H1 (cell line): ENCODE data around the gene OR2A2. TPM values are rescaled to one million over a fixed set of nuclear protein-coding genes. Genes with fewer than 3 reads are reported as not detected.

Source experiments
- NRF1 ChIP-seq: IDR thresholded peaks from 2 replicates; pipeline ENCODE4 v1.6.1; 2011; ENCODE audit warnings: mild to moderate bottlenecking, low read depth, low read length, improper control_type of control experiment
- SIN3A ChIP-seq, 2 experiments: IDR thresholded peaks in 1 of 2; conservative IDR thresholded peaks in 1 of 2; 2 replicates each; pipeline ENCODE4 v1.6.1; 2011 to 2012; ENCODE audit warnings: low read length in 2 of 2, improper control_type of control experiment in 1 of 2, low read depth in 1 of 2, mild to moderate bottlenecking in 1 of 2
- polyA plus RNA-seq, 7 experiments: library from polyadenylated mRNA; depleted of rRNA in 3 of 7; stranded (reverse) in 5 of 7; unstranded in 2 of 7; fragments of >200 nt in 5 of 7; fragments of 200-250 nt in 2 of 7; gene quantifications; 1 replicate in 5 of 7; 2 replicates in 1 of 7; 4 replicates in 1 of 7; pipeline versions ENCODE4 v1.2.1 to v1.2.3, GENCODE V29; 2011 to 2013; ENCODE audit warnings: missing spikeins in 2 of 7, mixed read lengths in 2 of 7
- total RNA-seq: library from RNA; stranded (reverse); fragmentation: NEBNext Ultra II Directional; extraction: Animal tissue kit (Norgen Biotek cat#: 25700); gene quantifications from 2 replicates; pipeline ENCODE4 v1.2.1, GENCODE V29; 2021
- TF ChIP-seq, protein P1 (sequence below): IDR thresholded peaks from 2 replicates; pipeline ENCODE4 v1.6.1; 2012; ENCODE audit warnings: inconsistent platforms

The OR2A2 gene
- total and polyA plus RNA-seq, 2 of the 8 experiments (the other 6 are each of a cell fraction or from before 2014, with no cell fraction given): not detected

DNA sequence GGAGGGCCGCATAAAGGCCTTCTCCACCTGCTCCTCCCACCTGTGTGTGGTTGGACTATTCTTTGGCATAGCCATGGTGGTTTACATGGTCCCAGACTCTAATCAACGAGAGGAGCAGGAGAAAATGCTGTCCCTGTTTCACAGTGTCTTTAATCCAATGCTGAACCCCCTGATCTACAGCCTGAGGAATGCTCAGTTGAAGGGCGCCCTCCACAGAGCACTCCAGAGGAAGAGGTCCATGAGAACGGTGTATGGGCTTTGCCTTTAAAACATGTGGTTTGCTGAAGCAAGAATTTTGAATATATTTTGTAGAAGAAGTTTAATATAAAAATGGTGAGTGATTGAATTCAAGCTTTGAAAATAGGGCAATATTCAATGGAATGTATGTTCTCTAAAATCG lies 889 bp downstream of the OR2A2 start (continued):
- TF ChIP-seq, protein P1, sequence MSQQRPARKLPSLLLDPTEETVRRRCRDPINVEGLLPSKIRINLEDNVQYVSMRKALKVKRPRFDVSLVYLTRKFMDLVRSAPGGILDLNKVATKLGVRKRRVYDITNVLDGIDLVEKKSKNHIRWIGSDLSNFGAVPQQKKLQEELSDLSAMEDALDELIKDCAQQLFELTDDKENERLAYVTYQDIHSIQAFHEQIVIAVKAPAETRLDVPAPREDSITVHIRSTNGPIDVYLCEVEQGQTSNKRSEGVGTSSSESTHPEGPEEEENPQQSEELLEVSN: no peak
- TF ChIP-seq NRF1 (no peak), SIN3A (conservative IDR thresholded peaks at IDR 0.05 in 1 of 2, IDR thresholded peaks at IDR 0.05 in 1 of 2; ENCODE audit: low read depth in 1 of 2, low read length in 2 of 2) (no peak)
- TF ChIP-seq, all 59 proteins: peak for 2
